Fibroblast of skin of right quadriceps (primary cell): ENCODE measurements around the gene MYLK3.
"Not testable (repeated sequence)": the region's sequence is repeated elsewhere in the genome, so short reads cannot be mapped to it uniquely, and the experiment has no call there.

Experiments used
- DNase-seq: peaks from one replicate; pipeline ENCODE4 v3.0.0-alpha.2; 2013

MYLK3 gene

GRCh38 chr16:46747777-46748651 is at the start of gene MYLK3:
Gene MYLK3, minus strand, starts transcription at chr16:46748344. Its CDS starts 151 bp downstream, at chr16:46748193.
- DNase-seq, result peak; percentile 15

- DNase-seq, result no peak
These were observed 49.4 kb upstream of the MYLK3 start for GRCh38 chr16:46797501-46797900.

GRCh38 chr16:46796764-46797269 is 48.7 kb upstream of the MYLK3 start:
- no peak for DNase-seq

GRCh38 chr16:46793841-46794240 is 45.7 kb upstream of the MYLK3 start:
- no peak for DNase-seq

- no peak for DNase-seq
These were observed 42.6 kb upstream of the MYLK3 start for GRCh38 chr16:46790599-46791270.

GRCh38 chr16:46789499-46790414 is 41.6 kb upstream of the MYLK3 start:
- peak; percentile 49 for DNase-seq

GRCh38 chr16:46788891-46789474 is 40.8 kb upstream of the MYLK3 start:
- no peak for DNase-seq

GRCh38 chr16:46787909-46788308 is 39.8 kb upstream of the MYLK3 start:
- no peak for DNase-seq

GRCh38 chr16:46785076-46785845 is 37.1 kb upstream of the MYLK3 start:
- no peak for DNase-seq

GRCh38 chr16:46784569-46784968 is 36.4 kb upstream of the MYLK3 start:
- not testable (repeated sequence) for DNase-seq

- peak; percentile 16 for DNase-seq
These were observed 35.7 kb upstream of the MYLK3 start for GRCh38 chr16:46783800-46784199.

- no peak for DNase-seq
These were observed 34.2 kb upstream of the MYLK3 start for GRCh38 chr16:46782320-46782719.

GRCh38 chr16:46777804-46778203 is 29.7 kb upstream of the MYLK3 start:
- no peak for DNase-seq

- DNase-seq, result no peak
These were observed 27.1 kb upstream of the MYLK3 start for GRCh38 chr16:46775214-46775613.

- no peak for DNase-seq
These were observed 26.6 kb upstream of the MYLK3 start for GRCh38 chr16:46774743-46775177.

- DNase-seq, result no peak
These were observed 24.3 kb upstream of the MYLK3 start for GRCh38 chr16:46772463-46772862.

- DNase-seq, result no peak
These were observed 20.7 kb upstream of the MYLK3 start for GRCh38 chr16:46768809-46769208.

GRCh38 chr16:46765050-46765449 is 16.9 kb upstream of the MYLK3 start:
- DNase-seq, result peak; percentile 56

- DNase-seq, result no peak
These were observed 15.0 kb upstream of the MYLK3 start for GRCh38 chr16:46763147-46763546.

- no peak for DNase-seq
These were observed 14.4 kb upstream of the MYLK3 start for GRCh38 chr16:46762583-46762982.

GRCh38 chr16:46759309-46759708 is 11.2 kb upstream of the MYLK3 start:
- no peak for DNase-seq
